HG03039 (cell line): ENCODE results near the gene SYNE1.

ENCODE experiments used
- ATAC-seq: cut with Tn5 transposase; IDR thresholded peaks from one replicate; pipeline ENCODE4 v1.9.1; 2021; ENCODE audit warnings: mild to moderate bottlenecking, moderate library complexity; ENCODE audit not compliant: unreplicated experiment

SYNE1 gene

DNA sequence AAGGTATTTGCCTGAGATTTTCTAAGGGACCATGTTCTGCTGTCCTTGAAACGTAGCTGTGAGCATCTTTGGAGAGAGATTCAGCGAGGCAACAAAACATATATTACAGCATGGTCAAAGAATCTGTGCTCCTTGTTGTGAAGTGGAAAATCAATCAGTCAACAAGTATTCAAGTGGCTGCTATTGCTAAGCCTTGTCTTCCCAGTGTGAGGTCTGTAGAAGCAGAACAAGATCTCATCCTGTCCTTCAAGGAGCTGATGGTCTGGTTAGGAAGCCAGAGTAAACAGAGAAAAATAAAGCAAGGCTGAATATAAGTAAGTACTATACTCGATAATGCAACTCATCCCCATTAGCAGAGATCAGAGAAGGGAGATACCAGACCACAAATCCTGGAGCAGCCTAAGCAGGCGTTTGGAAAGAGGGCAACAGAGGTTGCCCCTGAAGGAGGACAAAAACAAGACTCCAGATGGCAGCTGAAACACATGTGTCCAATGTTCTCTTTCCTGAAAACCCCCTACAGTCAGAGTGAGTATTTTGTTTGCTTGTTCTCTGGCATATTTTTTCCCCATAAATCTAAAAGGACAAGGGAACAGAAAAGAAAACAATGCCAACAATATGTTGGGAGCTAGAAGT is 392.0 kb downstream of the SYNE1 start:
- ATAC-seq, result no peak

DNA sequence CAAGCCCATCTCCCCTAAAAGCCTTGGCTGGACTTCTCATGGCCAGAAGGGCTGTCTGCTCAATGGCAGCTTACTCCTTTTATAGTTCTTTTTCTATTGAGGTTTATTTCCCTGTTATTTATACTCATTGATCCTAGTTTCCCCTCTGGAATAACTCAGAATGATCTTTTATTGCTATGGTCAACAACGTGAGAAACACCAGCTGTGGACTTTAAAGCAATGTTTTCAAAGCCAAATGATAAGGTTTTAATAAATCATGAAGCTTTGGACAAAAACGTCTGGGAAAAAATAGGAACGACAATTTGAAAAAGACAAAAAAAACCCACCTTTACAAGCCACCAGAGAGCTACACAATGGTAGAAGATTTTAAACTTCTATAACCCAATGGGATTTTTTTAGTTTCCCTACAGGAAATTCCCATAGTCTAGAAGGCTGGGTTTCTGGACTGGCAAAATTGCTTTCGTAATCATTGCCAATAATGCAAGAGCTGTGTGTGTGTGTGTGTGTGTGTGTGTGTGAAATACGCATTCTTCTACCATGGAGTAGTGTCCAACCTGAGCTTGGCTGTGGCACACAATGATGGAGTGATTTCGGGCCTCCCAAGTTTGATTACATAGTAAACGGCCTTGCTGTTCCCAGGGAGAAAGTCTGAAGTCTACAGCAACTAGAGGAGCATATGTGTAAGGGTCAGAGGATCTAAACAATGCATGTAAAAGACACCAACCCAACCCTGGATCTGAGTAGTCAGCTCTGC is 396.0 kb downstream of the SYNE1 start:
- ATAC-seq, result no peak

DNA sequence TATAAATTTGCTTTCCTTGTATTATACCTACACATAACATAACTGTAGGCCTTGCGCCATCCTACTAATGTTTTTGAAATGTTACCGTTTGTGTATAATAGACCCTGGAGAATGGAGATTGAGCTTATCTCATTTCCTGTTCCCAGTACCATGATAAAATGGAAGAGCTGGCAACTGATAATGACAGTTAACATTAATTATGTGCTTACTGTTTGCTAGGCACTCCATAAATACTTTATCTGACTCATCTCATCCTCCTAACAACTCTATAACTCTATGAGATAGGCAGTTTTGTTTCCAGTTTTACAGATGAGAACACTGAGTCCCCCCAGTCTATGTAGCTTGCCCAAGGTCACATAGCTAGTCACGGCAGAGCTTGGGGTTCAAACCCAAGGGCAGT is 396.7 kb downstream of the SYNE1 start:
- no peak for ATAC-seq

DNA sequence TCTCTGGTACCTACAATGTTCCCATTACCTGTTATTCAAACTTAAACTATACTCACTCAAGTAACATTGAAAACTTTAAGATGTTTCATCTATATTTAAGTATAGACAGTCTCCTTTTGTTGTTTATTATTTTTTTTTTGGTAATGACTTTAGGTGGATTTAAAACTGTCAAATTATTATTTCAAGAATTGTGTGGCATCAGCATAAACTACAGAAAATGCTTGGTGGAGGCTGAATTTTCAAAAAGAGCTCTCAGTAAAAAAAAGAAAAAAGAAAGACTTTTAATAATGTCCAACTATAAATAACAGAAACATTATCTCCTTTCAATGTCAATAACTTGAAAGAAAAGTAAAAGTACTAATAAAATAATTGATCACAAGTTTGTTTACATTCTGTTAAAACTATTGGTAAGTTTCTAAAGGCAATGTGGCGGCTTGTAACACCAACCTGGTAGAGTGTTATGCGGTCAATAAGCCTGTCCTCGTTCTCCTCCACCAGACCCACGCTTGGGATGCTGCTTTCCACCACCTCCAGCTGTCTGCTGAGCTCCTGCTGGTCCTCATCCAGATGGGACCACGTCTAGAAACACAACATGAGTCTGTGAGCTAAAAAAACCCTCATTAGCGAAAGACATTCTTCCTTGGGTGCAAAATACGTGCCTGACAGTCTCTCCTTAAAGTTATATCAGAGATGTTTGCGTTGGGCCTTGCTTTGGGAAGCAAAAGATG is 400.6 kb downstream of the SYNE1 start:
- no peak for ATAC-seq

DNA sequence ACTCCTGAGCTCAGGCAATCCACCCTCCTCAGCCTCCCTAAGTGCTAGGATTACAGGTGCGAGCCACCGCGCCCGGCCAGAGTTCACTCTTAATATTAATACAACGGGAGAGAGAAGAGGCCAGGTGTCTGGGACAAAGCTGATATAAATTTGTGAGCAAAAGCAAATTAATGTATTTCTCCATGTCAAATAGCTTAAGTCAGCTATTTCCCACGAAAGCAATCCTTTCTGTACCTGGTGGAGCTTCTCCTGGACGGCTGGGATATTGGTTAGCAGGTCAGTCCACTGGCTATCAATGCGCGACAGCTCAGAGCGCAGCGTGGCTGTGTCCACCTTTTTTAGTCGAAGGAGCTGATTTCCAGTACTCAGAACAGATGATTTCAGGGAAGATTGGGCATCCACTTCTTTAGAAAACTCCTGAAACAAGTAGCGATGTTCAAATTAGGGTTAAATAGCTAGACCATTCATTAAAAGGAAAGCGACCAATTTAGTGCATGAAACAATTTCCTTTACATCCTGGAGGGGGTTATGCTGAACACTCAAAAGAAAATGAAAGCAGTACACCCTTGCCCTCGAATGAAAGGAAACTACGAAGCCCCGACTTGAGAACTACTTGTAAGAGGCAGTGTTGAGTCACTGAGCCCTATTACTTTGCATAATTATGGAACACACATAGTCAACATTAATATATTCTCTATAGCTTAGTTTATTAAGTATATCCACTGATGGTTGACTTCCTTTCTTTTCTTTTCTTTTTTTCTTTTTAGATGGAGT is 403.4 kb downstream of the SYNE1 start:
- no peak for ATAC-seq

DNA sequence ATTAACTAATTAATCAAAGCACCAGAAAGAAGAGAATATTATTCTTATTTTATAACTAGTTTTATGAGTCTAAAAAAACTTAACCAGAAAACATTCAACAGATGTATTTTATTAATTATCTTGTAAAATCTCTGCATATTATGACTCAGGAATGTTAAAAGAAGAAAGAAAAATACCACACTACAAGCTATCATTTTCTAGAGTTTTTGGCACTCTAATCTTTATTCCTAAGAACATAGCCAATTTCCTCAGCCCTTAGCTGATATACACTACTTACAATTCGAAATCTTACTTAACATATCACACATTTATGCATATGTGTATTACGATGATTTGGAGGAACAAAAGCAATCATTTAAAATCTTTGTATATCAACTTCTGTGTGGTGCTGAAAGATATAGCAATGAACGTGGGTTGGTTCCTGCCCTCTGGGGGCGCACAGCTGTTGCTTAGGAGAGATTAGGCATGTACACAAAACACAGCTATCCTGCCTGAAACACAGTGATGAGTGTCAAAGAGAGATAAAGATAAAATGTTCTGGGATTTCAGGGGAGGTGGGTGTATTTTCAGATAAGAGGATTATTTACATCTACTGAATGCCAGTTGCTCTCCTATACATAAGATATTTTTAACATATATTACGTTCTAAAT is 404.5 kb downstream of the SYNE1 start:
- no peak for ATAC-seq

- no peak for ATAC-seq
These were observed 407.8 kb downstream of the SYNE1 start for GRCh38 chr6:152229330-152229729.

DNA sequence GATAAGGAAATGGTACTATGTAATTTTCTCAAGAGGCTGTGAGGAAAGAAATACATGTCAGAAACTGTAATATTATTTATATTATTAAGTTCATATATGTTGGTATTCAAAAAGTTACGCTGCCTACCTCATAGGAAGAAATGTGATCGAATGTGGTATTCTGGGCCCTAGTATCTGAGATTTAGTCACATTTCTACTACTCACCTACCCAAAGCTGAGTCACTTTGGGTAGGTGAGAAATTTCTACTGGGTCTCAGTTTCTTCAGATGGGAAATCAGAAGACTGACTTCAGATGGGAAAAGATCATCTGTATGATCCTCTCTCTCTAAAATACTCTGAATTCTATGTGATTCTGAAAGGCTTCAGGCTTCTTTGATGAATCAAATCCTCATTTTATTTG is 411.0 kb downstream of the SYNE1 start:
- no peak for ATAC-seq

GRCh38 chr6:152225241-152225934 is 411.8 kb downstream of the SYNE1 start:
- no peak for ATAC-seq

- no peak for ATAC-seq
These were observed 413.5 kb downstream of the SYNE1 start for GRCh38 chr6:152223636-152224035.

GRCh38 chr6:152221806-152222628 is 415.1 kb downstream of the SYNE1 start:
- ATAC-seq, result no peak

DNA sequence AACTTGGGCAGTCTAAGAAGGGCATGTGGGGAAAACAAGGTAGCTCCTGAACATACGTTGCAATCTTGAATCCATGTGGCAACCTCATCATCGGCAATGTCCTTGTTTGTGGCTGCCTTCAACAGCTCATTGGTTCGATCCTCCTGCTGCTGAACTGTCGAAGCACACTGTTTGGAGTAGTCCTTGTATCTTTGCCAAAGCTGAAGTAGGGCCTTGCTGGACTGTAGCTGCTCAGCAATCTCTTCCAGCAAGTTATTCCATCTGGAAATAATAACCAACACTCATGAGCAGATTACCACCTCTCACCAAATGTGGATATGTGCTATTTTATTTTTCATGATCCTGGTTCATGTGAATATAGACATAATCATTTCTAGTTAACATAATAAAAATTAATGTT is 416.4 kb downstream of the SYNE1 start:
- ATAC-seq, result no peak

DNA sequence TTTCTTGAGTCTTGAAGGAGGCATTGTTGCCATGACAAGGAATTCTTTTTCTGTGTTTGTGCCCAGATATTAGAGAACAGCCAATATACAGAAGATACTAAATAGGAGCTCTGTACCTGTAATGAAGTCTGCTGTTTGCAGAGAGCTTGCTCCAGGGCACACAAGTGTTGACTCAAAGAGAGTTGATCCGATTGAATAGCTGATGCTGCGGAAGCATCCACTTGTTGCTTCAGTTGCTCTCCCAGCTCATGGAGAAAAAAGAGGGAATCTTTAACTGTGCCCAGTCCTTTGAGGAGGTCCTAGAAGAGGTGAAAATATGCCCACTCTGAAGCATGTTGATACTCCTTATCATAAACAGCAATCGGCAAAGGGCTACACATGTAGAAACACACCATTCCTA is 418.3 kb downstream of the SYNE1 start:
- no peak for ATAC-seq

DNA sequence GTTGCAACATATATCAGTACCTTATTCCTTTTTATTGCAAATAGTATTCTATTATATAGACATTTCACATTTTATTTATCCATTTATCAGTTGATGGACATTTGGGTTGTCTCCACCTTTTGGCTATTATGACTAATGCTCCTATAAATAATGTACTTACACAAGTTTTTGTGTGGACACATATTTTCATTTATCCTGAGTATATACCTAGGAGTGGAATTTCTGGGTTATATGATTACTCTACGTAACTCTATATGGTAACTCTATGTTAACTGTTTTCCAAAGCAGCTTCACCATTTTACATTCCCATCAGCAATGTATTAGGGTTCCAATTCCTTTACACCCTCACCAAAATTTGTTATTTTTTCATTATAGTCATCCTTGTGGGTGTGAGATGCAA is 424.7 kb downstream of the SYNE1 start:
- ATAC-seq, result no peak

DNA sequence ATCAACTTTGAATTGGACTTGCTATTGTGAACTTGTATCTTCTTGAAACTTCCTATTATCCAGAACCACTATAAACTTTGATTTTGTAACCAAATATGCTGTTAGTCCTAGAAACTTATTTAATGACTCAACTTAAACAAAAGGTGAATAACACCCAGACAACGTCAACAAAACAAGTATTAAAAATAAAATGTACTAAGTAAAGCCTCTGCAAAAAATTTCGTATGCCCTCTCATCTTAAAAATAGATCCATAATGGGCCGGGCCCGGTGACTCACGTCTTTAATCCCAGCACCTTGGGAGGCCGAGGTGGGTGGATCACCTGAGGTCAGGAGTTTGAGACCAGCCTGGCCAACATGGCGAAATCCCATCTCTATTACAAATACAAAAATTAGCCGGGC is 428.0 kb downstream of the SYNE1 start:
- ATAC-seq, result no peak

GRCh38 chr6:152207915-152208714 is 429.0 kb downstream of the SYNE1 start:
- no peak for ATAC-seq

DNA sequence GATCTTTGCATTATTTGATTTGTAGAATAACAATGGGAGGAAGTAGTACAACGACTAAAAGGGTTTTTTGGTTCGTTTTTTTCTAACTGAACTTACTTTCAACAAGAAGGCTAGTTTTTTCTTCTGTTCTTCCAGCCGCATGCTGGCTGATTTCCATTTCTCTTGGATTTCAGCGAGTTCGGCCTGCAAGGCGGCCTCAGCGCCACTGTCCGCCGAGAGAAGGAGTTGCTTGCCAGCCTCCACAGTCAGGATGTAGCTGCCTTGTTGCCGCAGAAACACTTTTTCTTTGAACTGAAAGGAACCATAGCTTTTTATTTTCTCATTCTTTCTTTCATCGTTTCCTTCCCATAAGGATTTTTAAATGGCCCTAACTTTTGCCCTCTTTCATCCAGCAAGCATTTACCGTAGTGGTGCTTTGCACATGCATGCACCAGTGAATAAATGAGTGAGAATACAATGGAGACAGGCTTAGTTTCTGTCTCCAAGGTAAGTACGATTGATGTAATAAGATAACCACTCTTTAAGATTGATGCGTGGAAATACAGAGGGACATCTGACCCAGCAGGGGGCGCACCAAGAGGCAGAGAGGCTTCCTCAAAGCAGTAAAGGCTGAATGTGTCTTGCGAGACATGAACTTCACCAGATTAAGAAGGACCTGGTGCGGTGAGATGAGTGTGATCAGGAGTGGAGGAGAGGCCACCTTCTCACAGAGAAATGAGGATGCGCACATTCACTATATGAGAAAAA is 430.9 kb downstream of the SYNE1 start:
- ATAC-seq, result no peak

- no peak for ATAC-seq
These were observed 432.6 kb downstream of the SYNE1 start for GRCh38 chr6:152204591-152204990.
